ENCODE results near the gene SAMD4A.

SAMD4A gene

GRCh38 chr14:54532111-54533012 lies 34.6 kb upstream of the SAMD4A start:
- no peak overlapping the region for H3K27ac ChIP-seq (replicated peaks)
- DNase-seq (ENCODE audit: low read depth in 1 of 2, low spot score in 1 of 2), result no peak
- no peak for TF ChIP-seq POLR2AphosphoS5 (IDR thresholded peaks at IDR 0.05; ENCODE audit: low read depth)
- TF ChIP-seq CTCF (IDR thresholded peaks at IDR 0.05; ENCODE audit: insufficient read depth, low read length), result no peak

GRCh38 chr14:54533100-54533499 lies 33.8 kb upstream of the SAMD4A start:
- TF ChIP-seq REST (IDR thresholded peaks at IDR 0.05; ENCODE audit: insufficient replicate concordance, low read depth) (no peak), GABPA (IDR thresholded peaks at IDR 0.05; ENCODE audit: low read depth) (no peak), POLR2AphosphoS5 (IDR thresholded peaks at IDR 0.05; ENCODE audit: low read depth) (no peak), SPI1 (IDR thresholded peaks at IDR 0.05; ENCODE audit: borderline replicate concordance, low read depth) (no peak), CTCF (IDR thresholded peaks at IDR 0.05; ENCODE audit: insufficient read depth, low read length) (no peak)
- Histone ChIP-seq H3K4me3 (replicated peaks; ENCODE audit: insufficient read depth, low read length) (no peak overlapping the region), H3K27me3 (ENCODE audit: insufficient read depth, poor library complexity, severe bottlenecking) (no peaks in the 10 kb centered on the region), H3K27ac (replicated peaks) (no peak overlapping the region)
- DNase-seq (ENCODE audit: low read depth in 1 of 2, low spot score in 1 of 2), result no peak

More at GRCh38 chr14:54532111-54533012, 34.6 kb upstream of the SAMD4A start:
- Histone ChIP-seq H3K4me3 (replicated peaks; ENCODE audit: insufficient read depth, low read length) (no peak overlapping the region), H3K27me3 (ENCODE audit: insufficient read depth, poor library complexity, severe bottlenecking) (no peaks in the 10 kb centered on the region)

- no peak for DNase-seq (ENCODE audit: low read depth in 1 of 2, low spot score in 1 of 2)
- no peak overlapping the region for H3K27ac ChIP-seq (replicated peaks)
- TF ChIP-seq POLR2AphosphoS5 (IDR thresholded peaks at IDR 0.05; ENCODE audit: low read depth) (no peak), CTCF (IDR thresholded peaks at IDR 0.05; ENCODE audit: insufficient read depth, low read length) (no peak), GABPA (IDR thresholded peaks at IDR 0.05; ENCODE audit: low read depth) (no peak), SPI1 (IDR thresholded peaks at IDR 0.05; ENCODE audit: borderline replicate concordance, low read depth) (no peak), REST (IDR thresholded peaks at IDR 0.05; ENCODE audit: insufficient replicate concordance, low read depth) (no peak)
- no peak overlapping the region for H3K4me3 ChIP-seq (replicated peaks; ENCODE audit: insufficient read depth, low read length)
- H3K27me3 ChIP-seq (ENCODE audit: insufficient read depth, poor library complexity, severe bottlenecking), result no peaks in the 10 kb centered on the region
Observed at GRCh38 chr14:54535126-54535525, 31.8 kb upstream of the SAMD4A start.

Measured in HL-60 (cell line).